ENCODE data around the gene SMG1.

- TF ChIP-seq, protein P1, sequence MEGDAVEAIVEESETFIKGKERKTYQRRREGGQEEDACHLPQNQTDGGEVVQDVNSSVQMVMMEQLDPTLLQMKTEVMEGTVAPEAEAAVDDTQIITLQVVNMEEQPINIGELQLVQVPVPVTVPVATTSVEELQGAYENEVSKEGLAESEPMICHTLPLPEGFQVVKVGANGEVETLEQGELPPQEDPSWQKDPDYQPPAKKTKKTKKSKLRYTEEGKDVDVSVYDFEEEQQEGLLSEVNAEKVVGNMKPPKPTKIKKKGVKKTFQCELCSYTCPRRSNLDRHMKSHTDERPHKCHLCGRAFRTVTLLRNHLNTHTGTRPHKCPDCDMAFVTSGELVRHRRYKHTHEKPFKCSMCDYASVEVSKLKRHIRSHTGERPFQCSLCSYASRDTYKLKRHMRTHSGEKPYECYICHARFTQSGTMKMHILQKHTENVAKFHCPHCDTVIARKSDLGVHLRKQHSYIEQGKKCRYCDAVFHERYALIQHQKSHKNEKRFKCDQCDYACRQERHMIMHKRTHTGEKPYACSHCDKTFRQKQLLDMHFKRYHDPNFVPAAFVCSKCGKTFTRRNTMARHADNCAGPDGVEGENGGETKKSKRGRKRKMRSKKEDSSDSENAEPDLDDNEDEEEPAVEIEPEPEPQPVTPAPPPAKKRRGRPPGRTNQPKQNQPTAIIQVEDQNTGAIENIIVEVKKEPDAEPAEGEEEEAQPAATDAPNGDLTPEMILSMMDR (conservative IDR thresholded peaks at IDR 0.05 in 1 of 2, IDR thresholded peaks at IDR 0.05 in 1 of 2; ENCODE audit: low read depth in 1 of 2, low read length in 2 of 2): no peak
- TF ChIP-seq EZH2 (IDR thresholded peaks at IDR 0.05; ENCODE audit: low read length, missing control alignments): no peak
Observed at GRCh38 chr16:18852647-18853046, 73.6 kb downstream of the SMG1 start.
